Neural crest cell (in vitro differentiated cells): ENCODE results near the gene SLC9A7. TPM values are rescaled to one million over a fixed set of nuclear protein-coding genes. Genes with fewer than 3 reads are reported as not detected.

Experiments used
- DNase-seq: peaks from one replicate; pipeline ENCODE4 v3.0.0; 2021; ENCODE audit warnings: low read depth, mixed read lengths, low spot score
- H3K27ac Mint-ChIP-seq: one replicate; pipeline ENCODE4 v1.8.0; 2021; ENCODE audit warnings: mild to moderate bottlenecking, mixed read lengths; ENCODE audit not compliant: unreplicated experiment
- H3K27me3 Mint-ChIP-seq: 2 replicates; pipeline ENCODE4 v1.8.0; 2021; ENCODE audit warnings: low read depth, mild to moderate bottlenecking, mixed read lengths
- H3K36me3 Mint-ChIP-seq: 2 replicates; pipeline ENCODE4 v1.8.0; 2021; ENCODE audit warnings: low read depth, mild to moderate bottlenecking, mixed read lengths
- H3K4me1 Mint-ChIP-seq: 2 replicates; pipeline ENCODE4 v1.8.0; 2021; ENCODE audit warnings: mixed read lengths
- H3K4me3 Mint-ChIP-seq: one replicate; pipeline ENCODE4 v1.8.0; 2021; ENCODE audit warnings: mild to moderate bottlenecking, mixed read lengths
- H3K9me3 Mint-ChIP-seq: 2 replicates; pipeline ENCODE4 v1.8.0; 2021; ENCODE audit warnings: mixed read lengths
- total RNA-seq: library from RNA; stranded (reverse); gene quantifications from 2 replicates; pipeline ENCODE4 v1.2.1, GENCODE V29; 2021
- TF ChIP-seq, protein P1 (sequence below): fragments of 200-600 bp; sonication (generic); conservative IDR thresholded peaks from 2 replicates; pipeline ENCODE4 v1.5.0; 2021; ENCODE audit warnings: antibody characterized with exemption, mild to moderate bottlenecking

SLC9A7 gene
- total RNA-seq, 1 donor from 2014 or later, result 4.3 TPM

- peaks cover 10% of the 10 kb centered on the region for H3K4me1 Mint-ChIP-seq
- H3K27ac Mint-ChIP-seq, result no peak overlapping the region
- peaks cover 3% of the 10 kb centered on the region for H3K36me3 Mint-ChIP-seq
Observed at GRCh38 chrX:46673620-46674359, 85.1 kb downstream of the SLC9A7 start.

GRCh38 chrX:46670316-46670715, 88.6 kb downstream of the SLC9A7 start:
- Mint-ChIP-seq H3K27me3 (no peaks in the 10 kb centered on the region), H3K27ac (no peak overlapping the region), H3K4me3 (no peak overlapping the region), H3K4me1 (peaks cover 10% of the 10 kb centered on the region), H3K9me3 (no peaks in the 10 kb centered on the region), H3K36me3 (peaks cover 5% of the 10 kb centered on the region)
- TF ChIP-seq, protein P1, sequence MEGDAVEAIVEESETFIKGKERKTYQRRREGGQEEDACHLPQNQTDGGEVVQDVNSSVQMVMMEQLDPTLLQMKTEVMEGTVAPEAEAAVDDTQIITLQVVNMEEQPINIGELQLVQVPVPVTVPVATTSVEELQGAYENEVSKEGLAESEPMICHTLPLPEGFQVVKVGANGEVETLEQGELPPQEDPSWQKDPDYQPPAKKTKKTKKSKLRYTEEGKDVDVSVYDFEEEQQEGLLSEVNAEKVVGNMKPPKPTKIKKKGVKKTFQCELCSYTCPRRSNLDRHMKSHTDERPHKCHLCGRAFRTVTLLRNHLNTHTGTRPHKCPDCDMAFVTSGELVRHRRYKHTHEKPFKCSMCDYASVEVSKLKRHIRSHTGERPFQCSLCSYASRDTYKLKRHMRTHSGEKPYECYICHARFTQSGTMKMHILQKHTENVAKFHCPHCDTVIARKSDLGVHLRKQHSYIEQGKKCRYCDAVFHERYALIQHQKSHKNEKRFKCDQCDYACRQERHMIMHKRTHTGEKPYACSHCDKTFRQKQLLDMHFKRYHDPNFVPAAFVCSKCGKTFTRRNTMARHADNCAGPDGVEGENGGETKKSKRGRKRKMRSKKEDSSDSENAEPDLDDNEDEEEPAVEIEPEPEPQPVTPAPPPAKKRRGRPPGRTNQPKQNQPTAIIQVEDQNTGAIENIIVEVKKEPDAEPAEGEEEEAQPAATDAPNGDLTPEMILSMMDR, result no peak
- no peak for DNase-seq

More at GRCh38 chrX:46673620-46674359, 85.1 kb downstream of the SLC9A7 start:
- DNase-seq, result no peak
- TF ChIP-seq, protein P1, result no peak
- H3K27me3 Mint-ChIP-seq, result no peaks in the 10 kb centered on the region
- H3K4me3 Mint-ChIP-seq, result no peak overlapping the region
- H3K9me3 Mint-ChIP-seq, result peaks cover 2% of the 10 kb centered on the region

DNA sequence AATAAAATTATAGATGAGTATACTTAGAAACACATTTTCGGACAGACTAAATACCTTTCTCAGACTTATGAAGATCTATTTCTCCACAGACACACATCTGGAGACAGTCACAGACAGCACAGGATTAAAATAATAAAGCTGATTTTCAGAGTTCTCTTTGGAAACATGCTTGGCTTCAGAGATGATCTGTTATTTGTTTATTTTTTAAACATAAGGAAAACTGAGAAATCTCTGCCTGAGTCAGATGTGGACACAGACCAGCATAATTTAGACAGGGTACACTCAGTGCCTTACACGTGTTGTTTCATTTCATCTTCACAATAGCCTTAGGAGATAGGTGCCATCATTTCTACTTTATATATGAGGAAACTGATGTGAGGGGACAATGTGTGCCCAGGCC, 92.1 kb downstream of the SLC9A7 start:
- TF ChIP-seq, protein P1, result no peak
- no peak overlapping the region for H3K27ac Mint-ChIP-seq
- H3K9me3 Mint-ChIP-seq, result no peaks in the 10 kb centered on the region
- peaks cover 5% of the 10 kb centered on the region for H3K36me3 Mint-ChIP-seq
- peaks cover 10% of the 10 kb centered on the region for H3K4me1 Mint-ChIP-seq
- no peak overlapping the region for H3K4me3 Mint-ChIP-seq
- no peaks in the 10 kb centered on the region for H3K27me3 Mint-ChIP-seq
- DNase-seq, result no peak

GRCh38 chrX:46665232-46666152, 93.4 kb downstream of the SLC9A7 start:
- H3K36me3 Mint-ChIP-seq, result peaks cover 5% of the 10 kb centered on the region
- no peak overlapping the region for H3K27ac Mint-ChIP-seq
- no peaks in the 10 kb centered on the region for H3K27me3 Mint-ChIP-seq
- H3K4me1 Mint-ChIP-seq, result peaks cover 5% of the 10 kb centered on the region
- H3K4me3 Mint-ChIP-seq, result no peak overlapping the region
- TF ChIP-seq, protein P1, result no peak
- no peak for DNase-seq
- H3K9me3 Mint-ChIP-seq, result no peaks in the 10 kb centered on the region

GRCh38 chrX:46662188-46662958, 96.5 kb downstream of the SLC9A7 start:
- Mint-ChIP-seq H3K4me3 (no peak overlapping the region), H3K36me3 (peaks cover 3% of the 10 kb centered on the region), H3K27ac (no peak overlapping the region), H3K9me3 (no peaks in the 10 kb centered on the region), H3K27me3 (no peaks in the 10 kb centered on the region), H3K4me1 (no peaks in the 10 kb centered on the region)
- TF ChIP-seq, protein P1, result no peak
- no peak for DNase-seq
